HG03457 (cell line): ENCODE data around the gene BOD1L1.

Experiments
- ATAC-seq: cut with Tn5 transposase; IDR thresholded peaks from one replicate; pipeline ENCODE4 v1.9.1; 2021; ENCODE audit warnings: moderate number of reproducible peaks; ENCODE audit not compliant: unreplicated experiment

Gene BOD1L1

GRCh38 chr4:13527192-13527980, 100.1 kb downstream of the BOD1L1 start:
- no peak for ATAC-seq

- no peak for ATAC-seq
Observed at GRCh38 chr4:13526658-13527057, 100.9 kb downstream of the BOD1L1 start.

- no peak for ATAC-seq
Observed at GRCh38 chr4:13525606-13526281, 101.8 kb downstream of the BOD1L1 start.

GRCh38 chr4:13524504-13525243, 102.9 kb downstream of the BOD1L1 start:
- no peak for ATAC-seq

- no peak for ATAC-seq
Observed at GRCh38 chr4:13523591-13524503, 103.7 kb downstream of the BOD1L1 start.

GRCh38 chr4:13523105-13523477, 104.4 kb downstream of the BOD1L1 start:
- no peak for ATAC-seq

- ATAC-seq, result no peak
Observed at GRCh38 chr4:13522282-13523104, 105.0 kb downstream of the BOD1L1 start.

GRCh38 chr4:13521047-13521446, 106.5 kb downstream of the BOD1L1 start:
- ATAC-seq, result no peak
